SK-N-SH (cell line): ENCODE data around the gene SLC9A5. TPM values are rescaled to one million over a fixed set of nuclear protein-coding genes. Genes with fewer than 3 reads are reported as not detected.
A peak's percentile ranks its signal among the peaks of the same experiment; 100 is the strongest.

ENCODE experiments used
- CTCF ChIA-PET: fragments of 300-600, 350-600 bp; formaldehyde crosslinking; extraction: SDS; loops from one replicate; lab custom pipeline; 2021; lab: Yijun Ruan, JAX
- POLR2A ChIA-PET: fragments of 350-600 bp; sonication (Branson Sonifier 250); formaldehyde crosslinking; extraction: SDS; loops from one replicate; lab custom pipeline; 2020; ENCODE audit warnings: antibody characterized with exemption, inconsistent platforms; lab: Yijun Ruan, JAX
- DNase-seq: peaks from one replicate; pipeline ENCODE4 v3.0.0; 2012
- H2AFZ ChIP-seq: fragments of 200-600 bp; sonication (generic); 2 replicates; pipeline ENCODE4 v1.8.1; 2016; ENCODE audit warnings: antibody characterized with exemption, mild to moderate bottlenecking, low read depth
- H3F3A ChIP-seq: fragments of 200-600 bp; sonication (generic); replicated peaks from 2 replicates; pipeline ENCODE3; 2016; ENCODE audit warnings: antibody characterized with exemption, mild to moderate bottlenecking; ENCODE audit not compliant: insufficient read depth
- H3K27ac ChIP-seq, 2 experiments: fragments of 200-500 bp in 1 of 2; fragments of 200-600 bp in 1 of 2; sonication (Bioruptor generic) in 1 of 2; sonication (generic), shearing (Covaris generic) in 1 of 2; 2 replicates each; pipeline versions ENCODE4 v1.5.1 to v1.6.1; 2014 to 2016; ENCODE audit warnings: low read depth in 2 of 2, inconsistent platforms in 1 of 2, low read length in 1 of 2, mild to moderate bottlenecking in 1 of 2, mixed read lengths in 1 of 2
- H3K27me3 ChIP-seq: fragments of 200-600 bp; sonication (generic), shearing (Covaris generic); 2 replicates; pipeline ENCODE4 v1.6.1; 2016; ENCODE audit warnings: mixed run types; ENCODE audit not compliant: insufficient read depth
- H3K36me3 ChIP-seq, 2 experiments: fragments of 200-500 bp in 1 of 2; fragments of 200-600 bp in 1 of 2; sonication (Bioruptor generic) in 1 of 2; sonication (generic) in 1 of 2; replicated peaks in 1 of 2; 2 replicates each; pipeline versions ENCODE3 to v1.5.1; 2014 to 2016; ENCODE audit warnings: low read length in 1 of 2, mild to moderate bottlenecking in 1 of 2; ENCODE audit not compliant: insufficient read depth in 2 of 2, control insufficient read depth in 1 of 2
- H3K4me1 ChIP-seq, 2 experiments: fragments of 200-500 bp in 1 of 2; fragments of 200-600 bp in 1 of 2; sonication (Bioruptor generic) in 1 of 2; sonication (generic), shearing (Covaris generic) in 1 of 2; 2 replicates each; pipeline versions ENCODE4 v1.5.1 to v1.6.1; 2014 to 2016; ENCODE audit warnings: low read depth in 1 of 2, low read length in 1 of 2, mixed run types in 1 of 2; ENCODE audit not compliant: insufficient read depth in 2 of 2, control insufficient read depth in 1 of 2
- H3K4me2 ChIP-seq: fragments of 200-600 bp; sonication (generic), shearing (Covaris generic); 2 replicates; pipeline ENCODE4 v1.6.1; 2017; ENCODE audit warnings: mixed run types
- H3K4me3 ChIP-seq, 2 experiments: fragments of 200-500 bp in 1 of 2; fragments of 200-600 bp in 1 of 2; sonication (Bioruptor generic) in 1 of 2; sonication (generic), shearing (Covaris generic) in 1 of 2; 2 replicates each; pipeline versions ENCODE4 v1.5.1 to v1.8.1; 2014 to 2016; ENCODE audit warnings: low read depth in 2 of 2, inconsistent platforms in 1 of 2, low read length in 1 of 2, mild to moderate bottlenecking in 1 of 2, mixed read lengths in 1 of 2, moderate library complexity in 1 of 2
- H3K79me2 ChIP-seq: fragments of 200-600 bp; sonication (generic); 2 replicates; pipeline ENCODE4 v1.8.1; 2017; ENCODE audit warnings: mild to moderate bottlenecking; ENCODE audit not compliant: insufficient read depth
- H3K9ac ChIP-seq: fragments of 200-600 bp; sonication (generic); 2 replicates; pipeline ENCODE4 v1.6.1; 2017; ENCODE audit warnings: mixed run types
- H3K9me2 ChIP-seq: fragments of 200-600 bp; sonication (generic); 2 replicates; pipeline ENCODE4 v1.6.1; 2017; ENCODE audit warnings: mixed run types
- H3K9me3 ChIP-seq: fragments of 200-600 bp; sonication (generic); 2 replicates; pipeline ENCODE4 v1.6.1; 2017; ENCODE audit warnings: mixed run types, mild to moderate bottlenecking, moderate library complexity
- H4K20me1 ChIP-seq: fragments of 200-600 bp; sonication (generic); 2 replicates; pipeline ENCODE4 v1.6.1; 2017; ENCODE audit warnings: mild to moderate bottlenecking, mixed run types; ENCODE audit not compliant: insufficient read depth
- CHD2 ChIP-seq: fragments of 150-350 bp; IDR thresholded peaks from 2 replicates; pipeline ENCODE4 v1.6.1; 2018; ENCODE audit warnings: low read length; ENCODE audit not compliant: partially characterized antibody
- CTCF ChIP-seq: fragments of 200-600 bp; sonication (generic); IDR thresholded peaks from 2 replicates; pipeline ENCODE4 v1.6.1; 2017; ENCODE audit warnings: antibody characterized with exemption, mild to moderate bottlenecking, moderate library complexity
- EZH2phosphoT487 ChIP-seq: fragments of 200-600 bp; sonication (generic); IDR thresholded peaks from 2 replicates; pipeline ENCODE4 v1.6.1; 2017; ENCODE audit warnings: low read depth, mixed run types, mild to moderate bottlenecking, antibody characterized with exemption, moderate library complexity, borderline replicate concordance
- FOSL2 ChIP-seq: IDR thresholded peaks from 2 replicates; pipeline ENCODE4 v1.4.0; 2012; ENCODE audit warnings: low read depth, mild to moderate bottlenecking, moderate library complexity, borderline replicate concordance
- FOXM1 ChIP-seq: IDR thresholded peaks from 2 replicates; pipeline ENCODE4 v1.4.0; 2012; ENCODE audit warnings: low read depth, mild to moderate bottlenecking
- GATA2 ChIP-seq: sonication (generic); formaldehyde crosslinking; IDR thresholded peaks from 2 replicates; pipeline ENCODE4 v1.5.0; 2020; ENCODE audit warnings: mild to moderate bottlenecking, missing genetic modification reagents
- MXI1 ChIP-seq: IDR thresholded peaks from 2 replicates; pipeline ENCODE4 v1.6.1; 2012; ENCODE audit warnings: mild to moderate bottlenecking, low read depth, low read length, improper control_type of control experiment
- NRF1 ChIP-seq: IDR thresholded peaks from 2 replicates; pipeline ENCODE4 v1.6.1; 2012; ENCODE audit warnings: low read depth, mild to moderate bottlenecking, low read length
- RAD21 ChIP-seq: IDR thresholded peaks from 2 replicates; pipeline ENCODE4 v1.6.1; 2012; ENCODE audit warnings: mild to moderate bottlenecking, low read length
- RCOR1 ChIP-seq: fragments of 150-350 bp; IDR thresholded peaks from 2 replicates; pipeline ENCODE4 v1.6.1; 2017; ENCODE audit warnings: antibody characterized with exemption, low read length
- RXRA ChIP-seq: IDR thresholded peaks from 2 replicates; pipeline ENCODE4 v1.4.0; 2012; ENCODE audit warnings: low read depth, mild to moderate bottlenecking, borderline replicate concordance
- SIN3A ChIP-seq: IDR thresholded peaks from 2 replicates; pipeline ENCODE4 v1.6.1; 2012; ENCODE audit warnings: low read depth, mild to moderate bottlenecking, low read length, moderate library complexity, borderline replicate concordance
- TAF1 ChIP-seq: IDR thresholded peaks from 2 replicates; pipeline ENCODE4 v1.6.1; 2012; ENCODE audit warnings: low read depth, mild to moderate bottlenecking, low read length, moderate library complexity, borderline replicate concordance
- ZBTB33 ChIP-seq: IDR thresholded peaks from 2 replicates; pipeline ENCODE4 v1.4.0; 2012; ENCODE audit warnings: low read depth, borderline replicate concordance
- WGBS: methylation state at CpG from one replicate; pipeline ENCODE4 v1.1.6; 2017; ENCODE audit warnings: low lambda C conversion rate; 5-methylcytosine and 5-hydroxymethylcytosine counted together
- polyA plus RNA-seq, 3 experiments: library from polyadenylated mRNA; depleted of rRNA; stranded (reverse); fragments of >200 nt; gene quantifications; 2 replicates each; pipeline ENCODE4 v1.2.3, GENCODE V29; 2012
- TF ChIP-seq, protein P1 (sequence below): fragments of 150-350 bp; IDR thresholded peaks from 2 replicates; pipeline ENCODE4 v1.6.1; 2017; ENCODE audit warnings: antibody characterized with exemption, low read length, low read depth, borderline replicate concordance
- TF ChIP-seq, protein P2 (sequence below): IDR thresholded peaks from 2 replicates; pipeline ENCODE4 v1.4.0; 2012; ENCODE audit warnings: low read depth

Gene SLC9A5
- polyA plus RNA-seq, 1 of the 3 experiments (the other 2 are of a cell fraction), result 4.1 TPM

DNA sequence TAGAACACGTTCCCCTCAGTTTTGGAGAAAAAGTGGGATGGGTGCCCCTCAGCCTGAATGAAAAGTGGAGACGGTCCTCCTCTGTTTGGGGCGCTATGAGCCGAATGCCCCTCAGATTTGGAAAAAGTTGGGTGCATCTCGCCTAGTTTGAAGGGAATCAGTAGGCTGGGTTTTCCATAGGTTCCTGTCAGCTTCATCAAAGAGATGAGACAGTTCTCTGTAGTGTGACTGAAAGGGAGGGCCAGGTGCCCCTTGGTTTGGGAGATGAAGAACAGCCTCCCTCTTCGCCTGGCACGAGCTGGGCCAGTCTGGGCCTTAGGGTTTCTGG lies 742 bp upstream of the SLC9A5 start:
- POLR2A ChIA-PET, result interaction anchor here (0.6 to 4.0 kb wide), 4 partner anchors 21 to 406 kb away, joined by 3 to 14 read pairs (median 4); partner anchors contain the start of gene TMEM208
- CTCF ChIA-PET, result interaction anchor here (0.9 to 4.5 kb wide), 12 partner anchors 10 to 93 kb away, joined by 3 to 21 read pairs (median 4); partner anchors contain the start of gene TMEM208
- Histone ChIP-seq H3K4me1 (peaks cover 43 to 48% of the 10 kb centered on the region in 2 experiments), H4K20me1 (no peaks in the 10 kb centered on the region), H3F3A (peaks cover 39% of the 10 kb centered on the region), H3K79me2 (peaks cover 37% of the 10 kb centered on the region), H3K9me2 (no peaks in the 10 kb centered on the region), H3K36me3 (no peaks in the 10 kb centered on the region), H3K9ac (peak overlapping the region; percentile 88), H2AFZ (peak overlapping the region; percentile 85), H3K27ac (peak overlapping the region; percentile 46 to 69; a peak in 3 of 4 replicates), H3K4me2 (peak overlapping the region; percentile 98), H3K9me3 (no peaks in the 10 kb centered on the region), H3K4me3 (peak overlapping the region; percentile 92 to 95), H3K27me3 (no peaks in the 10 kb centered on the region)
- 11% methylated on average over 7 of the region's 7 CpGs for WGBS
- TF ChIP-seq MXI1 (0 out of 2 replicates have a peak, but pooled peaks have one; percentile 14), RAD21 (no peak), SIN3A (0 out of 2 replicates have a peak, but pooled peaks have one; percentile 3), CHD2 (no peak), EZH2phosphoT487 (no peak), RCOR1 (no peak), TAF1 (no peak), FOXM1 (no peak), NRF1 (no peak), ZBTB33 (no peak), CTCF (no peak), FOSL2 (no peak), RXRA (no peak), GATA2 (CRISPR knock-in tag) (no peak)
- TF ChIP-seq, protein P1, sequence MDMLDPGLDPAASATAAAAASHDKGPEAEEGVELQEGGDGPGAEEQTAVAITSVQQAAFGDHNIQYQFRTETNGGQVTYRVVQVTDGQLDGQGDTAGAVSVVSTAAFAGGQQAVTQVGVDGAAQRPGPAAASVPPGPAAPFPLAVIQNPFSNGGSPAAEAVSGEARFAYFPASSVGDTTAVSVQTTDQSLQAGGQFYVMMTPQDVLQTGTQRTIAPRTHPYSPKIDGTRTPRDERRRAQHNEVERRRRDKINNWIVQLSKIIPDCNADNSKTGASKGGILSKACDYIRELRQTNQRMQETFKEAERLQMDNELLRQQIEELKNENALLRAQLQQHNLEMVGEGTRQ, result no peak
- TF ChIP-seq, protein P2, sequence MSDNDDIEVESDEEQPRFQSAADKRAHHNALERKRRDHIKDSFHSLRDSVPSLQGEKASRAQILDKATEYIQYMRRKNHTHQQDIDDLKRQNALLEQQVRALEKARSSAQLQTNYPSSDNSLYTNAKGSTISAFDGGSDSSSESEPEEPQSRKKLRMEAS, result peak; percentile 41; the same call in 1 of the 2 replicates
- no peak for DNase-seq
